PC-3 (cell line): ENCODE data around the gene ARL5C. TPM values are rescaled to one million over a fixed set of nuclear protein-coding genes. Genes with fewer than 3 reads are reported as not detected.
A peak's percentile ranks its signal among the peaks of the same experiment; 100 is the strongest.

Experiments used
- ATAC-seq: fragments of 200-7000 bp; cut with Tn5 transposase; 2 replicates; pipeline ENCODE4 v1.9.1; 2020; ENCODE audit warnings: mild to moderate bottlenecking, moderate library complexity
- BruUV-seq: library from RNA; stranded (reverse); fragments of 400-500 nt; replicated peaks from 2 replicates; lab custom pipeline; 2021; lab: Mats Ljungman, UMichigan
- CTCF ChIA-PET: fragments of 300-600 bp; sonication (Branson Sonifier 250); formaldehyde crosslinking; loops from one replicate; lab custom pipeline; 2022; ENCODE audit warnings: antibody characterized with exemption; lab: Charles Lee
- POLR2A ChIA-PET: fragments of 300-600 bp; sonication (Branson Sonifier 250); formaldehyde crosslinking; loops from one replicate; lab custom pipeline; 2022; ENCODE audit warnings: antibody characterized with exemption; ENCODE audit not compliant: unreplicated experiment; lab: Charles Lee
- DNase-seq: peaks from one replicate; pipeline ENCODE4 v3.0.0-alpha.2; 2015
- H2AFZ ChIP-seq: fragments of 300-600 bp; sonication (generic); 2 replicates; pipeline ENCODE4 v1.6.0; 2016; ENCODE audit warnings: antibody characterized with exemption, low read length
- H3F3A ChIP-seq: fragments of 300-600 bp; sonication (generic); one replicate; pipeline ENCODE4 v1.6.0; 2017; ENCODE audit warnings: antibody characterized with exemption, low read length, control low read depth, mild to moderate bottlenecking; ENCODE audit not compliant: unreplicated experiment
- H3K27ac ChIP-seq: fragments of 300-600 bp; sonication (generic); 2 replicates; pipeline ENCODE4 v1.5.1; 2016; ENCODE audit warnings: mild to moderate bottlenecking, low read length
- H3K27me3 ChIP-seq: fragments of 300-600 bp; sonication (generic); 2 replicates; pipeline ENCODE4 v1.6.1; 2016; ENCODE audit warnings: low read length, mixed read lengths
- H3K36me3 ChIP-seq: fragments of 300-600 bp; sonication (generic); 2 replicates; pipeline ENCODE4 v1.6.1; 2016; ENCODE audit warnings: low read depth, mixed run types, low read length, mixed read lengths
- H3K4me1 ChIP-seq: fragments of 300-600 bp; sonication (generic); 2 replicates; pipeline ENCODE4 v1.5.1; 2016; ENCODE audit warnings: low read length; ENCODE audit not compliant: insufficient read depth
- H3K4me2 ChIP-seq: fragments of 300-600 bp; sonication (generic); 2 replicates; pipeline ENCODE4 v1.6.0; 2016; ENCODE audit warnings: low read length
- H3K4me3 ChIP-seq: fragments of 300-600 bp; sonication (generic); 2 replicates; pipeline ENCODE4 v1.5.1; 2016; ENCODE audit warnings: mild to moderate bottlenecking, low read length, mixed read lengths
- H3K79me2 ChIP-seq: fragments of 300-600 bp; sonication (generic); 2 replicates; pipeline ENCODE4 v1.6.1; 2017; ENCODE audit warnings: low read length, mixed read lengths
- H3K9ac ChIP-seq: fragments of 300-600 bp; sonication (generic); 2 replicates; pipeline ENCODE4 v1.6.0; 2016; ENCODE audit warnings: mild to moderate bottlenecking, low read length
- H3K9me2 ChIP-seq: fragments of 300-600 bp; sonication (generic); replicated peaks from 2 replicates; pipeline ENCODE4 v1.6.1; 2016; ENCODE audit warnings: mixed run types, low read length, mixed read lengths
- H3K9me3 ChIP-seq: fragments of 300-600 bp; sonication (generic); 2 replicates; pipeline ENCODE4 v1.6.1; 2016; ENCODE audit warnings: low read length, mixed read lengths
- H4K20me1 ChIP-seq: fragments of 300-600 bp; sonication (generic); 2 replicates; pipeline ENCODE4 v1.6.1; 2016; ENCODE audit warnings: low read length, mixed read lengths
- EZH2 ChIP-seq: fragments of 300-600 bp; sonication (generic); IDR thresholded peaks from one replicate; pipeline ENCODE4 v1.6.1; 2017; ENCODE audit warnings: antibody characterized with exemption, mild to moderate bottlenecking, low read length; ENCODE audit not compliant: unreplicated experiment
- EZH2phosphoT487 ChIP-seq: fragments of 300-600 bp; sonication (generic); IDR thresholded peaks from 2 replicates; pipeline ENCODE4 v1.6.1; 2018; ENCODE audit warnings: mild to moderate bottlenecking, antibody characterized with exemption, low read length, borderline replicate concordance
- intact Hi-C: fragments of 100-400 bp; cut with micrococcal nuclease; formaldehyde crosslinking; loops from 2 replicates; pipeline ENCODE4 v1.9.0; 2023
- total RNA-seq: library from RNA; depleted of rRNA; stranded (reverse); fragments of >200 nt; gene quantifications from 2 replicates; pipeline ENCODE4 v1.2.3, GENCODE V29; 2014
- TF ChIP-seq, protein P1 (sequence below): fragments of 300-600 bp; sonication (generic); conservative IDR thresholded peaks from 2 replicates; pipeline ENCODE4 v1.5.1; 2017; ENCODE audit warnings: antibody characterized with exemption, low read depth, mild to moderate bottlenecking, low read length

The ARL5C gene
- total RNA-seq, 1 experiment from 2014 or later, result not detected

DNA sequence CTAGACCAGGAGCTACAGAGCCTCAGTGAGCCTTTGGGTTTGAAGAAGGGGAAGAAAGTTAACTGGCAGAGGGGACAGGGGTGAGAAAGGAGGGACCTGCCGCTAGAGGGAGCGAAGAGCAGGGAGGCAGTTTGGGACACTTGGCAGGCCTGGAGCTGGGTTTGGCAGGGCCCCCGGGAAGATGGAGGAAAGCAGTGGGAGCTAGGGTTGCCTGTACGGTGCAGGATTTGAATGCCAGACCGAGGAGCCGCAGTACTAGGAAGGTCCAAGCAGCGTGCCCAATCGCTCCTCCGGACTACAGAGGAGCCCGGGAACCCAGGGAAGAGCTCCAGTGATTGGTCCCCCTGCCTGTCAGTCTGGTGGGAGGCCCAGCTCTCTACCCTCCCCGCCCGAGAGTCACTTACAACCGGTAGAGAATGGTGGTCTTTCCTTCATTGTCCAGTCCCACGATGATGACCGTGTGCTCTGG is 1.3 kb downstream of the ARL5C start:
- ATAC-seq (peak; percentile 92), DNase-seq (peak; percentile 71)
- Histone ChIP-seq H3K4me1 (no peaks in the 10 kb centered on the region), H3F3A (no peaks in the 10 kb centered on the region), H2AFZ (peak overlapping the region; percentile 63), H3K4me3 (peak overlapping the region; percentile 40), H3K9me2 (no peaks in the 10 kb centered on the region), H3K4me2 (peak overlapping the region; percentile 63), H3K9me3 (no peaks in the 10 kb centered on the region), H3K27ac (no peak overlapping the region), H3K27me3 (no peaks in the 10 kb centered on the region), H3K79me2 (no peaks in the 10 kb centered on the region), H3K9ac (no peak overlapping the region), H3K36me3 (no peaks in the 10 kb centered on the region), H4K20me1 (no peaks in the 10 kb centered on the region)
- ChIA-PET CTCF (interaction anchor here (0.6 to 1.4 kb wide), 8 partner anchors 10 to 182 kb away, joined by 3 to 7 read pairs (median 4); partner anchors contain the start of gene RPL19), POLR2A (no interaction called here)
- BruUV-seq, result no TSS peak
- TF ChIP-seq, protein P1, sequence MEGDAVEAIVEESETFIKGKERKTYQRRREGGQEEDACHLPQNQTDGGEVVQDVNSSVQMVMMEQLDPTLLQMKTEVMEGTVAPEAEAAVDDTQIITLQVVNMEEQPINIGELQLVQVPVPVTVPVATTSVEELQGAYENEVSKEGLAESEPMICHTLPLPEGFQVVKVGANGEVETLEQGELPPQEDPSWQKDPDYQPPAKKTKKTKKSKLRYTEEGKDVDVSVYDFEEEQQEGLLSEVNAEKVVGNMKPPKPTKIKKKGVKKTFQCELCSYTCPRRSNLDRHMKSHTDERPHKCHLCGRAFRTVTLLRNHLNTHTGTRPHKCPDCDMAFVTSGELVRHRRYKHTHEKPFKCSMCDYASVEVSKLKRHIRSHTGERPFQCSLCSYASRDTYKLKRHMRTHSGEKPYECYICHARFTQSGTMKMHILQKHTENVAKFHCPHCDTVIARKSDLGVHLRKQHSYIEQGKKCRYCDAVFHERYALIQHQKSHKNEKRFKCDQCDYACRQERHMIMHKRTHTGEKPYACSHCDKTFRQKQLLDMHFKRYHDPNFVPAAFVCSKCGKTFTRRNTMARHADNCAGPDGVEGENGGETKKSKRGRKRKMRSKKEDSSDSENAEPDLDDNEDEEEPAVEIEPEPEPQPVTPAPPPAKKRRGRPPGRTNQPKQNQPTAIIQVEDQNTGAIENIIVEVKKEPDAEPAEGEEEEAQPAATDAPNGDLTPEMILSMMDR, result peak; percentile 75
- TF ChIP-seq EZH2phosphoT487, result no peak
- intact Hi-C loops, result no loop called here

DNA sequence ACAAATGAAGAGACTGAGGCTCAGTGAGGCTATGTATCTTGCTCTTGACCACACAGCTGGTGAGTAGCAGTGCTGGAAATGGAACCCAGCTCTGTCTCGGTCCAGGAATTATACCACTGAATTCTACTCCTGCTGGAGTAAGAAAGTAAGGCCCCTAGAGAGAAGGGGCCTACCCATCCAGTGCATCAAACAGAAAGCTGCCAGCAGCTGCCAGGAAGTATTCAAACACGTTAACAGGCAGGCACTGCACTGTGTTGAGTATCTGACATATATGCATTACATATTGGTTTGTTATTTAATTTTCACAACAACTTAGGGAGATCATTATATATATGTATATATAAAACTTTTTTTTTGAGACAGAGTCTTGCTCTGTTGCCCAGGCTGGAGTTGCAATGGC is 4.0 kb downstream of the ARL5C start:
- no peaks in the 10 kb centered on the region for H3K4me1 ChIP-seq
- no peaks in the 10 kb centered on the region for H4K20me1 ChIP-seq
- ATAC-seq (no peak), DNase-seq (no peak)
- H3K36me3 ChIP-seq, result no peaks in the 10 kb centered on the region
- CTCF ChIA-PET, result no interaction called here
- no peak for TF ChIP-seq EZH2
- TF ChIP-seq, protein P1, result no peak
- no peak for TF ChIP-seq EZH2phosphoT487
- no peak overlapping the region for H3K4me3 ChIP-seq
- intact Hi-C loops, result no loop called here
- POLR2A ChIA-PET, result no interaction called here
- H3K79me2 ChIP-seq, result no peaks in the 10 kb centered on the region
- H3K9me2 ChIP-seq, result no peaks in the 10 kb centered on the region
- no peaks in the 10 kb centered on the region for H3K9me3 ChIP-seq
- H3K27me3 ChIP-seq, result no peaks in the 10 kb centered on the region
- no peak overlapping the region for H3K4me2 ChIP-seq
- H3F3A ChIP-seq, result no peaks in the 10 kb centered on the region
- no peak overlapping the region for H3K27ac ChIP-seq
- BruUV-seq, result no TSS peak
- no peak overlapping the region for H3K9ac ChIP-seq
- no peak overlapping the region for H2AFZ ChIP-seq

DNA sequence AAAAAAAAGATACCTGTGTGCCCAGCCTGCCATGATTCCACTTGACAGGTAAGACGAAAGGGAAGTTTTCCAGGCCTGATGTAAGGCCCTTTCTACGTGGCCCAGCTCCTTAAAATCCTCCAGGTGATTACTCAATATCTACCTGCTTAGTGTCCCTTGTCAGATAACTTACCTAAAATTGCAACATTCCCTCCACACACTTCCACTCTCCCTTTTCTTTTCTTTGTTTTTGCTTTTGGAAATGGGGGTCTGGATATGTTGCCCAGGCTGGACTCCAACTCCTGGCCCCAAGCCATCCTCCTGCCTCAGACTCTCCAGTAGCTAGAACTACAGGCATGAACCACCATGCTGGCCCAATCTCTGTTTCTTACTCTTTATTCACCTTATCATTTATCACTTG is 7.3 kb downstream of the ARL5C start:
- Histone ChIP-seq H3K27me3 (no peaks in the 10 kb centered on the region), H3K4me1 (no peaks in the 10 kb centered on the region), H3F3A (no peaks in the 10 kb centered on the region), H3K4me2 (no peak overlapping the region), H3K4me3 (no peak overlapping the region), H3K9ac (no peak overlapping the region), H3K9me3 (no peaks in the 10 kb centered on the region), H2AFZ (no peak overlapping the region), H3K36me3 (no peaks in the 10 kb centered on the region), H3K79me2 (no peaks in the 10 kb centered on the region), H3K27ac (no peak overlapping the region), H4K20me1 (no peaks in the 10 kb centered on the region), H3K9me2 (no peaks in the 10 kb centered on the region)
- TF ChIP-seq EZH2, result no peak
- no peak for TF ChIP-seq EZH2phosphoT487
- TF ChIP-seq, protein P1, result no peak
- intact Hi-C loops, result no loop called here
- no peak for ATAC-seq
- ChIA-PET CTCF (no interaction called here), POLR2A (no interaction called here)
- BruUV-seq, result no TSS peak
- DNase-seq, result no peak
